ENCODE data around the gene SOX14.
A peak's percentile ranks its signal among the peaks of the same experiment; 100 is the strongest.

Gene SOX14

DNA sequence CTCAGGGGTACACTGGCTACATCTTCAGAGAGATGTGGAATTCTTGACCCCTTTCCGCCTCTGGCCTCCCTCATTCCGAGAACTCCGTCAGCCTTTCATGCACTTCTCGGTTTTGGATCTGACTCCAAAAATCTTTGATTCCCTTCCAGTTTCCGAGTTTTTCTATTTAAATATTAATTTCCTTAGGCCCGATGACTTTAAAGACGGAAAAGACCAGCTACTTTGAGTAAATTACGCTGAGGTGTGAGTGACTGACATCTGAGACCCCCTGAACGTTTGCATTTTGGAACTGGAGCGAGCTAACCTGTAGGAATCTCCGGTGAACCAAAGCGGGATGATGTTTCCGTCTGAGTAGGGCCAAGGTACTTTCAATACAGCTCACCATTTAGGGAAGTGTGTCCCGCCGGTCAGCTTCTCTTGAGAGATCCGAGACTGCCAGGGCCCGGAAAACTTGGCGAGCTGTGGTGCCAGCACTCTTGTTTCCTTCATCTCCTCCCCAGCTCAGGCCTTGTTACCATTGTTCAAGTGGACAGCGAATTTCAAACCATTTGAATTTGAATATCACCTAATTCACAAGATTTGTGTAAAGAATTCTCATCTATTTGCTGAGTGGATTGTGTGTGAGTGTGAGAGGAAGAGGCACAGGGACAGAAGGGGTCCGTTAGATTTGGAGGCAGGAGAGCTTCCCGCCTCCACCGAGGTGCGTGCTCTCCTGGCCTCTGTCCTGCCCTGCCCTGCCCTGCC, 5.4 kb downstream of the SOX14 start:
- intact Hi-C loops (cut with DNase I; ENCODE audit: low total_unique reads) = no loop called here
- TF ChIP-seq, protein P1, sequence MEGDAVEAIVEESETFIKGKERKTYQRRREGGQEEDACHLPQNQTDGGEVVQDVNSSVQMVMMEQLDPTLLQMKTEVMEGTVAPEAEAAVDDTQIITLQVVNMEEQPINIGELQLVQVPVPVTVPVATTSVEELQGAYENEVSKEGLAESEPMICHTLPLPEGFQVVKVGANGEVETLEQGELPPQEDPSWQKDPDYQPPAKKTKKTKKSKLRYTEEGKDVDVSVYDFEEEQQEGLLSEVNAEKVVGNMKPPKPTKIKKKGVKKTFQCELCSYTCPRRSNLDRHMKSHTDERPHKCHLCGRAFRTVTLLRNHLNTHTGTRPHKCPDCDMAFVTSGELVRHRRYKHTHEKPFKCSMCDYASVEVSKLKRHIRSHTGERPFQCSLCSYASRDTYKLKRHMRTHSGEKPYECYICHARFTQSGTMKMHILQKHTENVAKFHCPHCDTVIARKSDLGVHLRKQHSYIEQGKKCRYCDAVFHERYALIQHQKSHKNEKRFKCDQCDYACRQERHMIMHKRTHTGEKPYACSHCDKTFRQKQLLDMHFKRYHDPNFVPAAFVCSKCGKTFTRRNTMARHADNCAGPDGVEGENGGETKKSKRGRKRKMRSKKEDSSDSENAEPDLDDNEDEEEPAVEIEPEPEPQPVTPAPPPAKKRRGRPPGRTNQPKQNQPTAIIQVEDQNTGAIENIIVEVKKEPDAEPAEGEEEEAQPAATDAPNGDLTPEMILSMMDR (IDR thresholded peaks at IDR 0.05) = no peak
- H3K27me3 ChIP-seq = peaks cover 0 to 84% of the 10 kb centered on the region in 2 donors

DNA sequence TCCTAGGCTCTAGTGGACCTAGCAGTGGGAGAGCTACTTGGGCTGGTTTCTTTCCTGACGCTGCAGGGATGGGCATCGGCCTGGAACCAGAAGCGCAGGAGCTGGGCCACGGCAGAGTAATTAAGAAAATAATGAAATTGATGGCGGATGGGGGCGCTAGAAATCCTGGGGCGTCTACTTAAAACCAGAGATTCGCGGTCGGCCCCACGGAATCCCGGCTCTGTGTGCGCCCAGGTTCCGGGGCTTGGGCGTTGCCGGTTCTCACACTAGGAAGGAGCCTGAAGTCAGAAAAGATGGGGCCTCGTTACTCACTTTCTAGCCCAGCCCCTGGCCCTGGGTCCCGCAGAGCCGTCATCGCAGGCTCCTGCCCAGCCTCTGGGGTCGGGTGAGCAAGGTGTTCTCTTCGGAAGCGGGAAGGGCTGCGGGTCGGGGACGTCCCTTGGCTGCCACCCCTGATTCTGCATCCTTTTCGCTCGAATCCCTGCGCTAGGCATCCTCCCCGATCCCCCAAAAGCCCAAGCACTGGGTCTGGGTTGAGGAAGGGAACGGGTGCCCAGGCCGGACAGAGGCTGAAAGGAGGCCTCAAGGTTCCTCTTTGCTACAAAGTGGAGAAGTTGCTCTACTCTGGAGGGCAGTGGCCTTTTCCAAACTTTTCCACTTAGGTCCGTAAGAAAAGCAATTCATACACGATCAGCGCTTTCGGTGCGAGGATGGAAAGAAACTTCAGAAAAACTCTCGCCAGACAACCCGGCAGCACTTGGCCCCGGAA, 6.1 kb downstream of the SOX14 start:
- TF ChIP-seq, protein P1 (IDR thresholded peaks at IDR 0.05) = no peak
- intact Hi-C loops (cut with DNase I; ENCODE audit: low total_unique reads) = no loop called here
- H3K4me3 ChIP-seq = peak overlapping the region in 1 of 2 donors; percentile 40
- peaks cover 0 to 48% (median 45%) of the 10 kb centered on the region in 4 donors for H3K4me1 ChIP-seq
- no peaks in the 10 kb centered on the region for H3K9me3 ChIP-seq
- no peaks in the 10 kb centered on the region for H3K36me3 ChIP-seq
- peaks cover 0 to 79% of the 10 kb centered on the region in 2 donors for H3K27me3 ChIP-seq
- no peak overlapping the region for H3K27ac ChIP-seq
- DNase-seq = no peak

More for the DNA sequence above, 5.4 kb downstream of the SOX14 start:
- H3K9me3 ChIP-seq = no peaks in the 10 kb centered on the region
- no peaks in the 10 kb centered on the region for H3K36me3 ChIP-seq
- H3K4me1 ChIP-seq = peaks cover 0 to 54% (median 49%) of the 10 kb centered on the region in 4 donors
- no peak overlapping the region for H3K27ac ChIP-seq
- H3K4me3 ChIP-seq = no peak overlapping the region
- no peak for DNase-seq

DNA sequence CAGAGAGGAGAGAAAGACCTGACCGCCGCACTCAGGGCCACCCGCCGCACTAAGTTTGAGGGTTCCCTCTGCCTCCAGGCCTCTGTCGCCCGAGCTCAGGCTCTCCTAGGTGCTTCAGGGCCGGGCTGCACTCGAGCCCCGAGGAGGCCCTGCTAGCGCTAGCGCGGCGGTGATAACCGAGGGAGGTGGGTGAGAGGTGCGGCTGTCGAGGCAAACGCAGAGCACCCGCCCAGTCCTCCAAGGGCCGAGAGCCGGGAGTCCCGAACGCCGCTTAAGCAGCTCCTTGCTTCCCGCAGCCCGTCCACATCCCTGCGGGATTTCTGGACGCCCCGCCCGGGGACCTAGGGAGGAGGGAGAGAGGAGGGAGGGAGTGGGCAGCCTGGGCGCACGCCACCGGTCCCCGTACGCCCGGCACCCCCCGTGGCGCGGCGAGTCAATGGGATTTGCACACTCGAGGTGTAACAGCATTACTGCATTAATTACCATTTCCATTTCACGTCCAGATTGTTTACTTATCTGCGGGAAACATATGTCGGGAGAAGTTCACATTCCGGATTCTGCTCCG, 6.8 kb downstream of the SOX14 start:
- peak overlapping the region; percentile 25 to 40 for H3K4me3 ChIP-seq
- H3K4me1 ChIP-seq = peaks cover 0 to 48% (median 45%) of the 10 kb centered on the region in 4 donors
- intact Hi-C loops (cut with DNase I; ENCODE audit: low total_unique reads) = no loop called here
- no peak for DNase-seq
- TF ChIP-seq, protein P1 (IDR thresholded peaks at IDR 0.05) = no peak
- no peaks in the 10 kb centered on the region for H3K9me3 ChIP-seq
- peaks cover 0 to 72% of the 10 kb centered on the region in 2 donors for H3K27me3 ChIP-seq
- H3K27ac ChIP-seq = no peak overlapping the region
- no peaks in the 10 kb centered on the region for H3K36me3 ChIP-seq

DNA sequence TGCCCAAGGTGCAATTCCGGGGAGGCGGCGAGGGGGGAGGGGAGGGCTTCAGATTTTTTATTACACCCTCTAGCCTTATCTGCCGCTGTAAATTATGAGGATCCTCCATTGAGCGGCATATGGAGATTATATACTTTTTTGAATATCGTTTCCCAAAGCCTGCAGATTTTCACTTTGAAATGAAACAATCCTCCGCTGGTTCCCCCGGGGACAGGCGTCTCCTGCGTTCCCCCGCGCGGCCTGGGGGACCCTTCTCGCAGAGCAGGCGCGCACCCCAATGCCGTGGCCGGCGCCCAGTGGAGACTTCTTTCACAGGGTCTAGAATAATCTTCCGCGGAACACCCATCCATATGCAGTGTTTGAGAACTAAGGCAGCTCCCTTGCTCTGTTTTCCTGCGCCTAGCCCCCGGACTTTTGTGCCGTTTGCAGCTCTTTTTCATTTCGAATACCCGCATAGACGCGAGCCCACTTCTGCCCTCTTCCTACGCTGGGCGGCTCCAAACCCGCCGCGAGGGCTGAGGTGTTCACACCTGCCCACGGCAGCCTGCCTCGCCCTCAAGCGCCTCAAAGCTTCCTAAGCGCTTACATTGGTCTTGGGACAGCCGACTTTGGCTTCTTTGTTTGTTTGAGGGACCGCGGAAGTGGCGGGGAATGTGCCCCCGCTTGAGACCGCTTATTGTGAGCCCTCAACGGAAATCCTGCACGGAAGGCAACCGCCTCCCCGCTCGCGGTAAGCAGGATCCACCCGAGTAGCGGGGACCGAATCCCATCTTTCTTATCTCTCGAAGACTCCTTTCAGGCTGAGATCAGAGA, 7.5 kb downstream of the SOX14 start:
- Histone ChIP-seq H3K4me3 (peak overlapping the region; percentile 25 to 40), H3K36me3 (no peaks in the 10 kb centered on the region), H3K27me3 (peaks cover 0 to 65% of the 10 kb centered on the region in 2 donors), H3K4me1 (peaks cover 0 to 48% (median 45%) of the 10 kb centered on the region in 4 donors), H3K27ac (no peak overlapping the region), H3K9me3 (no peaks in the 10 kb centered on the region)
- TF ChIP-seq, protein P1 (IDR thresholded peaks at IDR 0.05) = no peak
- DNase-seq = no peak
- intact Hi-C loops (cut with DNase I; ENCODE audit: low total_unique reads) = no loop called here

Measured in tibial artery (tissue), 4 donors.